GM10248 (cell line): ENCODE data around the gene NCOA3.

Experiments
- CTCF ChIA-PET: fragments of 300-600 bp; sonication (Branson Sonifier 250); formaldehyde crosslinking; extraction: SDS; loops from one replicate; lab custom pipeline; 2021; ENCODE audit warnings: antibody characterized with exemption; lab: Yijun Ruan, JAX
- POLR2A ChIA-PET: fragments of 350-650 bp; sonication (Branson Sonifier 250); formaldehyde crosslinking; extraction: SDS; loops from one replicate; lab custom pipeline; 2020; ENCODE audit warnings: antibody characterized with exemption; lab: Yijun Ruan, JAX
- DNase-seq: peaks from one replicate; pipeline ENCODE4 v3.0.0; 2012; ENCODE audit errors: extremely low spot score
- TF ChIP-seq, protein P1 (sequence below): IDR thresholded peaks from 2 replicates; pipeline ENCODE4 v1.5.1; 2012; ENCODE audit warnings: mild to moderate bottlenecking, low read depth; ENCODE audit errors: extremely low read depth, missing control alignments, control extremely low read depth

NCOA3 gene

DNA sequence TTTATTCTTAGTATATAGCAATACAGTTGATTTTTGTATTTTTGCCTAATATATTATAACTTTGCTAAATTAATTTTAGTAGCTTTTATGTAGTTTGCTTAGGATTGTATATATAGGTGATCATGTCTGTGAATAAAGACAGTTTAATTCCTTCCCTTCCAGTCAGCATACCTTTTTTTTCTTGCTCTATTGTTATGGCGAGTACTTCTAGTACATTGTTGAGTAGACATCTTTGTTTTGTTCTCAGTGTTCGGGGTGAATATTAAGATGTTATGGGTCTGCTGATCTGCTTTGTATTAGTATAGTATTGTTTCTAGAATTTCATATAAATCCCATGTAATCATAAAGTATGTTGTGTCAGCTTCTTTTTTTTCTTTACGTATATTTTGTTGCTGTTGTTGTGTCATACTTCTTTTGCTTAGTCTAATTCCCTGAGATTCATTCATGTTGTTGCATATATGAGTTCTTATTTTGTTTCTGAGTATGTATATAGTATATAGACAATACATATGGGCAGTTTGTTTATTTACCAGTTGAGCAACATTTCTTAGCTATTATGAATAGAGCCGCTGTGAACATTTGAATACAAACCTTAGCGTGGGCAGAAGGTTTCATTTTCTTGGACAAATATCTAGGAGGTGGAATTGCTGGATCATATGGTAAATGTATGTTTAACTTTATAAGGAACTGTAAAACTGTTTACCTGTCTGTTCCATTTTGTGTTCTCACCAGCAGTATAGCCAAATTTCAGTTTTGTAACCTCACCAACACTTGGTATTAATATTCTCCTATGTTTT, 25.5 kb downstream of the NCOA3 start:
- CTCF ChIA-PET: interaction anchor here (1.0 to 1.8 kb wide), 4 partner anchors 12 to 254 kb away, joined by 3 to 5 read pairs (median 4); partner anchors contain the start of gene NCOA3
- no peak for DNase-seq
- TF ChIP-seq, protein P1, sequence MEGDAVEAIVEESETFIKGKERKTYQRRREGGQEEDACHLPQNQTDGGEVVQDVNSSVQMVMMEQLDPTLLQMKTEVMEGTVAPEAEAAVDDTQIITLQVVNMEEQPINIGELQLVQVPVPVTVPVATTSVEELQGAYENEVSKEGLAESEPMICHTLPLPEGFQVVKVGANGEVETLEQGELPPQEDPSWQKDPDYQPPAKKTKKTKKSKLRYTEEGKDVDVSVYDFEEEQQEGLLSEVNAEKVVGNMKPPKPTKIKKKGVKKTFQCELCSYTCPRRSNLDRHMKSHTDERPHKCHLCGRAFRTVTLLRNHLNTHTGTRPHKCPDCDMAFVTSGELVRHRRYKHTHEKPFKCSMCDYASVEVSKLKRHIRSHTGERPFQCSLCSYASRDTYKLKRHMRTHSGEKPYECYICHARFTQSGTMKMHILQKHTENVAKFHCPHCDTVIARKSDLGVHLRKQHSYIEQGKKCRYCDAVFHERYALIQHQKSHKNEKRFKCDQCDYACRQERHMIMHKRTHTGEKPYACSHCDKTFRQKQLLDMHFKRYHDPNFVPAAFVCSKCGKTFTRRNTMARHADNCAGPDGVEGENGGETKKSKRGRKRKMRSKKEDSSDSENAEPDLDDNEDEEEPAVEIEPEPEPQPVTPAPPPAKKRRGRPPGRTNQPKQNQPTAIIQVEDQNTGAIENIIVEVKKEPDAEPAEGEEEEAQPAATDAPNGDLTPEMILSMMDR: no peak
- POLR2A ChIA-PET: no interaction called here

DNA sequence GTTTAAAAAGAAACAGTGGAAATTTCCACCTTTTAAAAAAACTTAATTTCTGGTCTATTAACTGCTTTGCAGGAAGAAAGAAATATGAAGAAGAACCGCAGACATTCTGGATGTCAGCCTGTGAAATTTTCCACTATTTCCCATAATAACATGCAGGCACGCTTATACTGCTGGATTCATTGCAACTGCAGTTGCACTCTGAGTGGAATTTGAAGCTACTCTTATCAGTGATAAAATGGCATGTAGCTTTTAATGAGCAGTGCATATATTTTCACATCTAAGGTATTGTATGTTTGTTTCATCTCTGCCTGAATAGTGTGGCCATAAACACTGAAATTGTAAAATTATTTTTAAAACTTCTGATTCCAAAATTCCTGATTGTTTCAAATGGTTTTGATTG, 28.2 kb downstream of the NCOA3 start:
- ChIA-PET POLR2A (interaction anchor here (0.6 kb wide), 1 partner anchor 13 kb away, joined by 3 read pairs; no protein-coding TSS in a partner anchor), CTCF (interaction anchor here (0.8 to 1.3 kb wide), 2 partner anchors 16 to 22 kb away, joined by 3 read pairs; no protein-coding TSS in a partner anchor)
- DNase-seq: no peak
- TF ChIP-seq, protein P1: no peak

DNA sequence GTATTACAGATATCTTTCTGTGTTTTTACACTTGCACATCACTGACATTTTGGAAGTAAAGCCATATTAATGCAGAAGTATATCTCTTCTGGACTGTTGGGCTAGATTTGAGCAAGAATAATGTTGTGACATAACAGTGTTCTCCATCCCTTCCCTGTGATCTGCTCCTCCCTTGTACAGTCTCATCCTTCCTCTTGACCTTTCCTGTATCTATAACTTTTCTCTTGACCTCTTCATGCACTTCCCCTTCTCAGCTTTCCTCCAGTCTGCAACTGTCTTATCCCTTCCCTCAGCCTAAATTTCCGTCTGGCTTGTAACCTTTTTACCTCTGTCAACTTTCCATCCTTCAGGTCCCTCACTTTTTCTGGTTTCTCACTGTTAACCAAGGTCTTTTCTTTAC, 29.8 kb downstream of the NCOA3 start:
- ChIA-PET CTCF (no interaction called here), POLR2A (interaction anchor here (0.6 kb wide), 2 partner anchors 12 to 95 kb away, joined by 3 read pairs; no protein-coding TSS in a partner anchor)
- TF ChIP-seq, protein P1: no peak
- DNase-seq: no peak

DNA sequence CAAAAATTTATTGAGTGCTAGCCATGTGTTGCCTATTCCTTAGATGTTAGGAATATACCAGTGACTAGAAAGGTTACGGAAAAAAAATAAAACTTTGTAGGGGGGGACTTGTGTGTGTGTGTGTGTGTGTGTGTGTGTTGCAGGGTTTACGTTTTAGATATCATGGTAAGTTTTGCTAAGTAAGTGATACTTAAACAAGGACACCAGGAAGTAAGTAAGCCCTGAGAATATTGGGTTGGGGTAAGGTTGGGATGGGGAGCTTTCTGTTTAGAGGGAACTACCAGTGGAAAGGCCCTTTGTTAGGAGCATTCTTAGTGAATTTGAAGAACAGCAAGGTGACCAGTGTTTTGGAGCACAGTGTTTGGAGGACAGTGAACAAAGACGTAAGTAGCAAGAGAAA, 30.3 kb downstream of the NCOA3 start:
- CTCF ChIA-PET: interaction anchor here (0.9 kb wide), 1 partner anchor 259 kb away, joined by 4 read pairs; no protein-coding TSS in a partner anchor
- TF ChIP-seq, protein P1: no peak
- no peak for DNase-seq
- POLR2A ChIA-PET: interaction anchor here (0.6 kb wide), 2 partner anchors 12 to 95 kb away, joined by 3 read pairs; no protein-coding TSS in a partner anchor

DNA sequence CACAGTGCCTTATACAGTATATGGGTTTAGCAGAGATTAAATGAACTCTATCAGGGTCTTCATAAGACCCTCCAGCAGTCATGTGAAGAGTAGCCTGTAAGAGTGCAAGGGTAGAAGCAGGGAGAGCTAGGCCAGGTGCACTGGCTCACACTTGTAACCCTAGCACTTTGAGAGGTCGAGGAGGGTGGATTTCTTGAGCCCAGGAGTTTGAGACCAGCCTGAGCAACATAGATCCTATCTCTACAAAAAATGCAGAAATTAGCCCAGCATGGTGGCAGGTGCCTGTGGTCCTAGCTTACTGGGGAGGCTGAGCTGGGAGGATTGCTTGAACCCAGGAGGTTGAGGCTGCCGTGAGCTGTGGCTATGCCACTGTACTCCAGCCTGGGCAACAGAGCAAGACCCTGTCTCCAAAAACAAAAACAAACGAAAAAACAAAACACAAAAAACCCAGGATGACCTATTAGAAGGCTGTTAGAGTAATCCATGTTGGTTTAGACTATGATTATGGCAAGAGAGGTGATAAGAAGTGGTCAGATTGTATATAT, 31.9 kb downstream of the NCOA3 start:
- TF ChIP-seq, protein P1: no peak
- ChIA-PET CTCF (interaction anchor here (1.1 to 1.2 kb wide), 2 partner anchors 18 to 99 kb away, joined by 3 read pairs; no protein-coding TSS in a partner anchor), POLR2A (no interaction called here)

DNA sequence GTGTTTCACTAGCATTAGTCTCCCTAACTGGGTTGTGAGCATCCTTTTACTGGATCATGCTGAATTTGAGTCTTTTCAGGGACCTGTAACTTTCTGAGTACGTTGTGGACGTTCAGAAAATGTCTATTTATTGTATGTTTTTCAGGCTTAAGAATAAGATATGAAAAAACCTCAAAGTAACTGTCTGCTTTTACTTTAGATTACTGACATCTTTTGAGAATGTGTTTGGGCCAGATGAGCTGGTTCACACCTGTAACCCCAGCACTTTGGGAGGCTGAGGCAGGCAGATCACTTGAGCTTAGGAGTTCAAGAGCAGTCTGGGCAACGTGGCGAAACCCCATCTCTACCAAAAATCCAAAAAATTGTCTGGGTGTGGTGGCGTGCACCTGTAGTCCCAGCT, 32.7 kb downstream of the NCOA3 start:
- ChIA-PET CTCF (interaction anchor here (1.1 to 1.8 kb wide), 3 partner anchors 21 to 262 kb away, joined by 3 to 4 read pairs (median 4); no protein-coding TSS in a partner anchor), POLR2A (no interaction called here)
- TF ChIP-seq, protein P1: no peak
- no peak for DNase-seq

More for the DNA sequence above, 31.9 kb downstream of the NCOA3 start:
- no peak for DNase-seq
